GM20000 (cell line): ENCODE data around the gene MXRA8.
A peak's percentile ranks its signal among the peaks of the same experiment; 100 is the strongest.

Experiments
- DNase-seq: peaks from one replicate; pipeline ENCODE4 v3.0.0; 2012; ENCODE audit warnings: low spot score
- CTCF ChIP-seq: IDR thresholded peaks from 2 replicates; pipeline ENCODE4 v1.5.1; 2012; ENCODE audit warnings: mild to moderate bottlenecking, control low read depth; ENCODE audit errors: extremely low read depth, missing control alignments

MXRA8 gene

GRCh38 chr1:1324524-1325287 lies 33.6 kb downstream of the MXRA8 start, which contains the start of the genes CPTP and INTS11:
Gene CPTP, plus strand, starts transcription at chr1:1324802. Its CDS starts 2,109 bp downstream, at chr1:1326911.
Gene INTS11, minus strand, starts transcription at chr1:1324660. Its CDS starts 52 bp downstream, at chr1:1324608.
- TF ChIP-seq CTCF: no peak
- peak; percentile 100 for DNase-seq

DNA sequence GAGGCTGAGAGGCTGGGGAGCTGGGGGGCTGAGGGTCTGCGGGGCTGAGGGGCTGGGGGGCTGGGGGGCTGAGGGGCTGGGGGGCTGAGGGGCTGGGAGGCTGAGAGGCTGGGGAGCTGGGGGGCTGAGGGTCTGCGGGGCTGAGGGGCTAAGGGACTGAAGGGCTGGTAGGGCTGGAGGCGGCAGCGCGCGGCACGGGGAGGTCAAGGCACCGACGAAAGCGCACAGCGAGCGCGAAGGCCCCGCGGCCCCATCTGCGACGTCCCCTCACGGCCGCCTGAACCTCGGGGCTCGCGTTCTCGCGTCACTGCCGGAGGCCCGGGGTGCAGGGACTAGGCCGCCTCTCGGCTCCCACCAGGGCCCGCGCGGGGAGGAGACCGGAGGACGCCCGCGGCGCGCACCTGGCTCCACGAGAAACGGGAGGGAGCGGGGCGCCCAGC lies 34.3 kb downstream of the MXRA8 start:
- no peak for DNase-seq
- TF ChIP-seq CTCF: no peak

DNA sequence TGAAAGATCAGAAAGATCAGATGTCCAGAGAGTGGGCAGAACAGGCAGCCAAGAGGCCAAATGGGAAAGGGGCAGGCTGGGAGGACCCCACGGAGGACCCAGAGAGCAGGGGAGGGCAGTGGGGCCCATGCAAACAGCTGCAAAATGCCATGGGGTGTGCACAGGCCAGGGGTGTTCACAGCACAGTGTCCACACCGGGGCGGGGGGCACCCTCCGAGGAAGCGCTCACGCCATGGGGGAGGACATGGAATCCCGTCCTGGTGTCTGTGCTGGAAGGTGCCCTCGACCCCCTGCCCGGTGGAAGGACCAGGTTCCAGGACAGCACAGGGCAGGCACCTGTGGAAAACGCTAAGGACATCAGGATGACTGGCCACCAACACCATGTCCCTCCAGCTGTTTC lies 35.4 kb downstream of the MXRA8 start:
- no peak for TF ChIP-seq CTCF
- no peak for DNase-seq

DNA sequence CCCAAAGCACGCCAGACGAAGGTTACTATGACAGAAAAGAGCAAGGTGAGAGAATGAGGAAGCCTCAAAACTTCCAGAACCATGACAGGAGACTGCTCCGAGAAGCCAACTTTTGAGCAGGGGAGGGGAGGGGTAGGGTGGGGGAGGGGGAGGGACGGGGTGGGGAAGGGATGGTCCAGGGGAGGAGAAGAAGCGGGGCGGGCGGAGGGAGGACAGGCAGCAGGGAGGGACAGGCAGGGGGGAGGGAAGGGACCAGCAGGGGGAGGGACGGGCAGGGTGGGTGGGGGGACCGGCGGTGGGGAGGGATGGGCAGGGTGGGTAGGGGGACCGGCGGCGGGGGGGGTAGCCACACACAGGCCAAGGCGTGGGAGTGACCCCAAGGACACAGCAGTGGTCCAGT lies 35.9 kb downstream of the MXRA8 start:
- DNase-seq: no peak
- TF ChIP-seq CTCF: no peak

- no peak for TF ChIP-seq CTCF
- no peak for DNase-seq
Measured at GRCh38 chr1:1321477-1321876, 36.9 kb downstream of the MXRA8 start.

GRCh38 chr1:1320666-1321448 lies 37.5 kb downstream of the MXRA8 start:
- no peak for DNase-seq
- TF ChIP-seq CTCF: no peak

- TF ChIP-seq CTCF: no peak
- no peak for DNase-seq
Measured at GRCh38 chr1:1319646-1319941, 38.8 kb downstream of the MXRA8 start.
